GM12801 (cell line): Measurements from ENCODE around the gene SLC66A3.

Experiments used
- CTCF ChIP-seq: IDR thresholded peaks from one replicate; pipeline ENCODE4 v1.5.1; 2011; ENCODE audit warnings: control low read depth; ENCODE audit not compliant: insufficient read length; ENCODE audit errors: extremely low read depth

SLC66A3 gene

GRCh38 chr2:11158916-11159573 lies 3.8 kb downstream of the SLC66A3 start:
- TF ChIP-seq CTCF: no peak

- TF ChIP-seq CTCF: no peak
Observed at GRCh38 chr2:11159574-11160170, 4.4 kb downstream of the SLC66A3 start.

GRCh38 chr2:11160256-11160655 lies 5.0 kb downstream of the SLC66A3 start:
- TF ChIP-seq CTCF: no peak

- no peak for TF ChIP-seq CTCF
Observed at GRCh38 chr2:11160731-11161455, 5.6 kb downstream of the SLC66A3 start.

DNA sequence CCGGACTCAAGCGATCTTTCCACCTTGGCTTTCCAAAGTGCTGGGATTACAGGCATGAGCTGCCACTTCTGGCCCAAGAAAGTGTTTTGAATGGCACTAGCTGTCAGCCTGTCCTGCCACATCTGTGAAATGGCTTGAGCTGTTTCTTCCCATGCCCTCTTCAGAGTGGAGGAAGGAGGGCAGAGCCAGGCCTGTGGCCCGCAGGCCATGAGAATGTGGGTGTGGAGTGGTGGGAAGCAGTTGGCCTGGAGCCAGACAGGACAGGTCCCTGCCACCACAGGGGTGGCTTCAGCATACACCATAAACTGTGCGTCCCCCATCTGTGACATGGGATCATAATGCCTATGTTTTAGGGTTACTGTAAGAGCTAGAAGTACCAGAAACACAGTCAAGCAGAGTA lies 6.5 kb downstream of the SLC66A3 start:
- TF ChIP-seq CTCF: no peak

DNA sequence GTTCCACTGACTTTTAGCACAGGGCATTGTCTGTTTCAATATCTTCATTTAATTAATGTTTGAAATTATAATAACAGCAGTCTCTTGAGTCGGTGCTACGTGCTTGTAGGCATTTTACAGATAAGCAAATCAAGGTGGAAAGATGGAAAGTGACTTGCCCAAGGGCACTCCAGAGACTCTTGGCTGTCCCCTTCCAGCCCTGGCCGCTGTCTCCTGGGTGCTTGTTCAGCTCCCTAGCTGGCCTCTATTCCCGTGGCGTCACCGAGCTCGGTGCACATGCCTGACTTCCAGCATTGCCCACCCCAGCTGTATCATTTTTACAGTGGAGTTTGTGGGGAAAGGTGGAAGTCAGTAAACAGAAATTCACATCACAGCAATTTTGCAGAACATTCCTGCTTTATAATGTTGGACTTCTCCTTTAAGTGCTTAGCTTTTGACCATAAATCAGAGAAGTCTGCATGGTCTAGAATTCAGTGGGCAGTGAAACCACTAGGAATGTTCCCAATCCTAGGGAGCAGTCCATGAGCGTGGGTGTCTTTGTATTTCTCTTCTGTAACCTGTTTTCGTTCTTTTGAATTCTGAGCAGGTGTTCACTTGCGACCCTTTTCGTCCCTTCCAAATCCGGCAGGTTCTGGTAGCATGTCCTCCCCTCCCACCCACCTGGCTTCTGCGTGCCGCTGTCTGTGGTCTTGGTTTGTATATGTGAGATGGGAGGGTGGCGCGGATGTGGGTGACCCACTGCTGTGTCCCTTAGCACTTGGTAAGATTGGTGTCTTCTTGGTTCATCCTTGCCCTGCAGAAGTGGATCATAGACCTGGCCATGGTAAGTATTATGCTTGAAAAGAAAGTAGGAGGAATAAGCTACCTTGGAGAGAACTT lies 8.4 kb downstream of the SLC66A3 start:
- no peak for TF ChIP-seq CTCF

GRCh38 chr2:11166476-11166875 lies 11.2 kb downstream of the SLC66A3 start:
- no peak for TF ChIP-seq CTCF
